RWPE1 (cell line): Measurements from ENCODE around the gene AFDN.
A peak's percentile ranks its signal among the peaks of the same experiment; 100 is the strongest.

Source experiments
- CTCF ChIA-PET: fragments of 350-600 bp; sonication (Branson Sonifier 250); formaldehyde crosslinking; extraction: SDS; loops from one replicate; lab custom pipeline; 2021; lab: Yijun Ruan, JAX
- POLR2A ChIA-PET: fragments of 400-600 bp; formaldehyde crosslinking; extraction: SDS; loops from one replicate; lab custom pipeline; 2020; ENCODE audit warnings: antibody characterized with exemption; ENCODE audit not compliant: low non-redundant PET; lab: Yijun Ruan, JAX
- DNase-seq: peaks from one replicate; pipeline ENCODE4 v3.0.0; 2012; ENCODE audit warnings: low spot score
- H3K27ac ChIP-seq: fragments of 450-650 bp; 2 replicates; pipeline ENCODE4 v1.5.1; 2017
- CTCF ChIP-seq: fragments of 450-650 bp; conservative IDR thresholded peaks from 2 replicates; pipeline ENCODE4 v1.5.1; 2017; ENCODE audit warnings: low read depth, mild to moderate bottlenecking

AFDN gene

GRCh38 chr6:167946604-167947003, 119.9 kb downstream of the AFDN start:
- DNase-seq, result no peak
- CTCF ChIA-PET, result no interaction called here
- POLR2A ChIA-PET, result no interaction called here
- H3K27ac ChIP-seq, result no peak overlapping the region
- no peak for TF ChIP-seq CTCF

- no peak overlapping the region for H3K27ac ChIP-seq
- POLR2A ChIA-PET, result no interaction called here
- CTCF ChIA-PET, result no interaction called here
- no peak for DNase-seq
- no peak for TF ChIP-seq CTCF
These were observed 121.0 kb downstream of the AFDN start for GRCh38 chr6:167947716-167948115.

- ChIA-PET POLR2A (no interaction called here), CTCF (no interaction called here)
- no peak for DNase-seq
These were observed 122.0 kb downstream of the AFDN start for GRCh38 chr6:167948716-167949115.

GRCh38 chr6:167949121-167949684, 122.5 kb downstream of the AFDN start:
- ChIA-PET CTCF (interaction anchor here (0.6 kb wide), 1 partner anchor 30 kb away, joined by 3 read pairs; no protein-coding TSS in a partner anchor), POLR2A (no interaction called here)
- H3K27ac ChIP-seq, result no peak overlapping the region
- DNase-seq, result no peak
- TF ChIP-seq CTCF, result no peak

More at GRCh38 chr6:167948716-167949115, 122.0 kb downstream of the AFDN start:
- no peak overlapping the region for H3K27ac ChIP-seq
- TF ChIP-seq CTCF, result no peak

GRCh38 chr6:167951781-167952511, 125.2 kb downstream of the AFDN start:
- peak; percentile 16 for DNase-seq
- H3K27ac ChIP-seq, result peak overlapping the region; percentile 40
- ChIA-PET POLR2A (no interaction called here), CTCF (interaction anchor here (0.6 kb wide), 1 partner anchor 87 kb away, joined by 3 read pairs; no protein-coding TSS in a partner anchor)
- no peak for TF ChIP-seq CTCF

GRCh38 chr6:167952512-167952859, 125.8 kb downstream of the AFDN start:
- no peak for DNase-seq
- H3K27ac ChIP-seq, result no peak overlapping the region
- CTCF ChIA-PET, result no interaction called here
- TF ChIP-seq CTCF, result no peak
- POLR2A ChIA-PET, result no interaction called here
